GM21737 (cell line): ENCODE measurements around the gene CAMKK2.
"Not testable (repeated sequence)": the region's sequence is repeated elsewhere in the genome, so short reads cannot be mapped to it uniquely, and the experiment has no call there.

ENCODE experiments used
- ATAC-seq: cut with Tn5 transposase; IDR thresholded peaks from one replicate; pipeline ENCODE4 v1.9.1; 2021; ENCODE audit warnings: mild to moderate bottlenecking, moderate library complexity; ENCODE audit not compliant: unreplicated experiment

Gene CAMKK2

DNA sequence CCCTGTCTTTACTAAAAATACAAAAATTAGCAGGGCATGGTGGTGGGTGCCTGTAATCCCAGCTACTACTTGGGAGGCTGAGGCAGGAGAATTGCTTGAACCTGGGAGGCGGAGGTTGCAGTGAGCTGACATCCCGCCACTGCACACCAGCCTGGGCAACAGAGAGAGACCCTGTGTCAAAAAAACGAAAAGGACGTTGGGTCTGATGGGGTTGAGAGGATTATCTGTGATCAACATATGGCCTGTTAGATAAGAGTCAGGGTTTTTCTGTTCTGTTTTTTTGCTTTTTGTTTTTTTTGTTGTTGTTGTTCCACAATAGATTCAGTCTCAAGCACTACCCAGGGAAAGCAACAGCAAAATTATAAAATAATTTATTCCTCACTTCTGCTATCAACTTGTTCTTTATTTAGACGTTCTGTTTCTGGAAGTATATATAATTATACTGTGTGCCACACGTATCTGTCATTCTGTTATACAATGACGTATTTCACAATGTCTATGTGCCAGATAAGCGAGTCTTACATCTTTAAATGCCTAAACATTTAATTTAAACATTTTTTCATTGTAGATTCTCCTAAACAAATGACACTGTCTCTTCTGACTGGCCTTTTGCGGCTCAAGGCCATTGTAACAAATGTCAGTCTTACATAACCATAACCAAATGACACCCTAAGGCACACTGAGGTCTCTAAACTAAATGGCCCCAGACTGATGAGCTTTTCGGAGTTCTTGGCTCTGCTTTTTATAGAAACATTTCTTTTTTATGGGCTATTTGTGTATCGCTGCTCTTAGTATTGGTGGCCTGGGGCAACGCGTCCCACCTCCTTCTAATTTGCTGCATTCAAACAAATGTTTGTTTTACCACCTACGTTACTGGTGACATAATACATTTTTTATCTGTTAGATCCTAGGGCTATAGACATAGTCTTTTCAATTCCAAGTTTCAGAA, 93.8 kb downstream of the CAMKK2 start:
- no peak for ATAC-seq

DNA sequence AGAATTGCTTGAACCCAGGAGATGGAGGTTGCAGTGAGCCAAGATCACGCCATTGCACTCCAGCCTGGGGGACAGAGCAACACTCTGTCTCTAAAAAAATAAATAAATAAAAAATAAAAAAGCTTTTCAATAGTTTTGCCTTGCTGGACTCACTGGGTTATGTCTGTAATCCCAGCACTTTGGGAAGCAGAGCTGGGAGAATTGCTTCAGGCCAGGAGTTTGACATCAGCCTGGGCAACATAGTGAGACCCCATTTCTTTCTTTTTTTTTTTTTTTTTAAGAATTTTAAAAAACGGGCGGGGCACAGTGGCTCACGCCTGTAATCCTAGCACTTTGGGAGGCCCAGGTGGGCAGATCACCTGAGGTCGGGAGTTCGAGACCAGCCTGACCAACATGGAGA, 95.4 kb downstream of the CAMKK2 start:
- ATAC-seq = not testable (repeated sequence)

DNA sequence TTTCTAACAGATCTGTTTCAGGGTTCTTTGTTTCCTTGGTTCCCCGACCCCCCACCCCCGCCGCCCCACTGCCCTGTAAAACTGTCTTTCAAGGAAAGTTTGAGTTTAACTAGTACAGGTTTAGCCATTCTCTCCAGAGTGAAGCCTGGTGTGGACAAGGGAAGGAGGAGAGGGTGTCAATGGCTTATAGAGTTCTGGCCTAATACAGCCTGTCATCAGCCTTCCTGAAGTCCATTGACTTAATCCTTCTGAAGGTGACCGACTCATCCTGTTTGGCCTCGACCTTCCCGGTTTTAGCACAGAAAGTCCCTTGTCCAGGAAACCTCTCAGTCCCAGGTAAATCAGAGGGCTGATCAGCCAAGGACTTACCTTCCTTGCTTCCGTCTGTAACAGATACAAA, 97.6 kb downstream of the CAMKK2 start:
- ATAC-seq = no peak

DNA sequence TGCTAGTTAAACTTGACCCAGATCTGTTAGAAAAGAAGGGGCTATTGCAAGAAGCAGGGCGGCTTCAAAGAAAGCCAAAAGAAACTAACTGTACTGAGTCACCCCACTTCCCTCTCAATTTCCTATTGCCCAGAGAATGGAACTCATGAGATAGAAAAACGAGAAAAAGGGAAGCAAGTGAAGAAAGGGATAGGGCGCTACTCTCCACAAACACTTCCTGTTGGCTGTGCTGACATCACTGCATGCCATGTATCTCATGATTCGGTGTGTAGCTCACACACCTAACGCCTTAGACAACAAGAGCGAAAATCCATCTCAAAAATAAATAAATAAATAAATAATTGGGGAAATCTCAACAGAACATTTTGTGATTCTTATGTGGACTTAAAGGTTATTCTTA, 99.6 kb downstream of the CAMKK2 start:
- ATAC-seq = no peak

DNA sequence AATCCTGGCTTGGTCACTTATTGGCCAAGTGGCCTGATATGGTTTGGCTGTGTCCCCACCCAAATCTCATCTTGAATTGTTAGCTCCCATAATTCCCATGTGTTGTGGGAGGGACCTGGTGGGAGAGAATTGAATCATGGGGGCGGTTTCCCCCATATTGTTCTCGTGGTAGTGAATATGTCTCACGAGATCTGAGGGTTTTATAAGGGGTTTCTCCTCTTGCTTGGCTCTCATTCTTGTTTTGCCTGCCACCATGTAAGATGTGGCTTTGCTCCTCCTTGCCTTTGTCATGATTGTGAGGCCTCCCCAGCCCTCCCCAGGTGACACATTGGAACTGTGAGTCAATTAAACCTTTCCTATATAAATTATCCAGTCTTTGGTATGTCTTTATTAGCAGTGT, 105.4 kb downstream of the CAMKK2 start:
- no peak for ATAC-seq

DNA sequence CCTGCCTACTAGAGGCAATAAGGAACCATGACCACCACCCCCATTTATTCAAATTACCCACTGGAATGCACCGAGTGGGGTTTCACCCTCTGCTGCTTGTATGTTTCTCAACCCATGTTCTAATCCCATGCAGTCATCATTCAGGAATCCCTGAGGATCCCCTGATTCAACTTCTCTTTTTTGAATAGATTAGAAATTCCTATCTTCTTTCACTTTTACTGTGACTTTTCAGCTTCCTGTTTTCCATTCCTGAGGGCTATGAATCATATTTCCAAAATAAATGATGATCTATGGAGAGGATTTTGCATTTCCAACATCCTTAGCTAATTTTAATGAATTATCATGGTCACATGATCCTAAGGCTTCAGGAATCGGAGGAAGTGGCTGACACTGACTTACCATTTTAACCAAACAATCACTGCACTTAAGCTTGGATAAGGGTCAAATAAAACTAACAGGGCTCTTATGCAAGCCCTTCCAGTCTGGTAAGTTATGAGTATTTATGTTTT, 105.9 kb downstream of the CAMKK2 start:
- no peak for ATAC-seq

DNA sequence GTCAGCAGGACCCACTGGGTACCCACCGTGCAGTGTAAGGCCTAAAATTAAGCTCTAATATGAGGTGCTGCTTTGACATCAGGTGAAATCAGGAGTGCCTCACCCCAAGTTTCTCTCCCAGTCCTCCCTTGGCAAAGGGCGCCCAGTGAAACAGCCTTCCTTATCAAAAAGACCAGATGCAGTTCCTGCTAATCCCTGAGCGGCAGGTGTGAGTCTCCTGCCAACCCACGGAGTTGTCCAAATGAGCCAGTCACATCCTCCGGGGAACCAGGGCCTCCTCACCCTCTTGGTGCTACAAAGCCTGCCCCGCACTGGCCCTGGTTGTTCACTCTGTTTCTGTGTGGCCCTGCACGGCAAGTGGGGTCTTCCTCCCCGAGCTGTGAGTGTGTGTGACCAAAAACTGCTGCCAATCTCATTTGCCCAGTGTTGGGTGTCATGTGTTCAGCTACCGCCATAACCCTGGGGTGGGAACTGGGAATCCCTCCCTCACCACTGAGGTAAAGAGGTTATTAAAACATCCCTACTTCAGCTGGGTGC, 106.8 kb downstream of the CAMKK2 start:
- ATAC-seq = no peak

DNA sequence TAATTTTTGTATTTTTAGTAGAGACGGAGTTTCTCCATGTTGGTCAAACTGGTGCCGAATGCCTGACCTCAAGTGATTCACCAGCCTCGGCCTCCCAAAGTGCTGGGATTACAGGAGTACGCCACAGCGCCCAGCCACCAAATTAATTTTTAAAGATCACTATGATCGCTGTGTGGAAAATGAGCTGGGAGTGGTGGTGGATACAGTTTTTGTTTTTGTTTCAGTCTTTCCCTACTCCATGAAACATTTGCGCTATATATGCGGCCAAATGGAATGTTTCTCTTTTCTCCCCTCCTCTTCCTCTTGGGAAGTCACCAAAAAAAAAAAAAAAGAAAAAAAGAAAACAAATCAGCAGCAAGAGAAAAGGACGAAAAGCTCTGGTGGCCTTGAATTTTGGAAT, 107.4 kb downstream of the CAMKK2 start:
- no peak for ATAC-seq

DNA sequence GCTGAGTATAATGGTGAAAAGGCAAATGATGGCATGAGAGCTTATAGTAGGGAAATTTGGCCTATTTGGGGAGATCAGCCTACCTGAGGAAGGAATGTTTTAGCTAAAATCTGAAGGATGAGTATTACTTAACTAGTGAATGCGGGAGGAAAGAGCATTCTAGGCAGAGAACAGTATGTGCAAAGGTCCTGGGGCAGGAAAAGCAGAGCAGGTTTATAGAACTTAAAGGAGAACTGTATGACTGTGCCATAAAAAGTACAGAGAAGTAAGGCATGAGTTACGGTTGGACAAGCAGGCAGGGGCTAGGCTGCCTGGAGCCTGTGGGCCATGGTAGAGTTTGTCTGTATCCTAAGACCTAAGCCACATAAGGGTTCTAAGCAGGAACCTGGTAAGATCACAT, 108.3 kb downstream of the CAMKK2 start:
- no peak for ATAC-seq
